Activated CD8-positive, alpha-beta T cell treated with anti-CD3 and anti-CD28 coated beads, Interleukin-2, amount 10 ng/mL, durations not matched to agents 7 days and 5 days (primary cell): ENCODE results near the gene VPS37D. TPM values are rescaled to one million over a fixed set of nuclear protein-coding genes. Genes with fewer than 3 reads are reported as not detected.
"Not testable (repeated sequence)": the region's sequence is repeated elsewhere in the genome, so short reads cannot be mapped to it uniquely, and the experiment has no call there.

ENCODE experiments used
- ATAC-seq: fragments of 150-1000 bp; cut with Tn5 transposase; one replicate; pipeline ENCODE4 v1.10.0; 2021; ENCODE audit warnings: moderate library complexity
- CTCF ChIA-PET: fragments of 350-600 bp; sonication (Branson Sonifier 250); formaldehyde crosslinking; loops from one replicate; lab custom pipeline; 2021; ENCODE audit warnings: antibody characterized with exemption; lab: Charles Lee
- POLR2A ChIA-PET: fragments of 350-600 bp; sonication (Branson Sonifier 250); formaldehyde crosslinking; loops from one replicate; lab custom pipeline; 2021; ENCODE audit warnings: antibody characterized with exemption; lab: Charles Lee
- DNase-seq: peaks from one replicate; pipeline ENCODE4 v3.0.0-alpha.2; 2020
- H3K27ac Mint-ChIP-seq: one replicate; pipeline ENCODE4 v1.8.0; 2021; ENCODE audit warnings: mild to moderate bottlenecking, mixed read lengths
- H3K27me3 Mint-ChIP-seq: one replicate; pipeline ENCODE4 v1.8.0; 2021; ENCODE audit warnings: low read depth, mixed read lengths
- H3K36me3 Mint-ChIP-seq: one replicate; pipeline ENCODE4 v1.8.0; 2021; ENCODE audit warnings: low read depth, mixed read lengths
- H3K4me1 Mint-ChIP-seq: one replicate; pipeline ENCODE4 v1.8.0; 2021; ENCODE audit warnings: low read depth, mixed read lengths
- H3K4me3 Mint-ChIP-seq: one replicate; pipeline ENCODE4 v1.8.0; 2021; ENCODE audit warnings: mild to moderate bottlenecking, mixed read lengths
- H3K9me3 Mint-ChIP-seq: one replicate; pipeline ENCODE4 v1.8.0; 2022; ENCODE audit warnings: mixed read lengths; ENCODE audit not compliant: insufficient read depth
- total RNA-seq, 2 experiments: library from RNA; stranded (reverse); gene quantifications; one replicate each; pipeline ENCODE4 v1.2.3, GENCODE V29; 2021

The VPS37D gene
- total RNA-seq, 2 experiments from 2014 or later = 0.16 to 0.26 TPM

GRCh38 chr7:73708961-73709549, 41.4 kb downstream of the VPS37D start:
- H3K4me3 Mint-ChIP-seq = no peak overlapping the region
- H3K27me3 Mint-ChIP-seq = no peaks in the 10 kb centered on the region
- H3K27ac Mint-ChIP-seq = no peak overlapping the region
- ChIA-PET POLR2A (no interaction called here), CTCF (no interaction called here)
- ATAC-seq (no peak), DNase-seq (no peak)
- H3K36me3 Mint-ChIP-seq = no peaks in the 10 kb centered on the region
- peaks cover 12% of the 10 kb centered on the region for H3K4me1 Mint-ChIP-seq
- no peaks in the 10 kb centered on the region for H3K9me3 Mint-ChIP-seq

DNA sequence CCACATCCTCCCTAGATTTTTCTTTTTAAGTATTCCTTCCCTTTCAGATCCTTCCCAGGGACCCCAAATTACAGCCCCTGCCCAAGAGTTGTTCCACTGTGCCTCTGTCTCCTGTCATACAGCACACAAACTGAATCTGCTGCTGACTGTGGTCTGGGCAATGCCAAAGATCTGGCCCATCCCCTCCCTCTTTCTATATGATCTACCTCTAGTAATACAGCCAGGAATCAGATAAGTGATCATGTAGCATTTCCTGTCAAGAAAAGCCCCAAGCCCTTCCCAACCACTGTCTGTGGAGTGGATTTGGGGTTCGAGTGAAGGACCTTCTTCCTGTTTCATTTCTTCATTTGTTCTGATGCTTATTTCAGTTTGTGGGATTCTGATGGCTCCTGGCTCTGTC, 45.1 kb downstream of the VPS37D start:
- Mint-ChIP-seq H3K4me3 (no peak overlapping the region), H3K4me1 (peaks cover 29% of the 10 kb centered on the region), H3K9me3 (no peaks in the 10 kb centered on the region), H3K36me3 (peaks cover 3% of the 10 kb centered on the region), H3K27me3 (peaks cover 3% of the 10 kb centered on the region), H3K27ac (no peak overlapping the region)
- ChIA-PET CTCF (interaction anchor here (0.9 to 2.6 kb wide), 4 partner anchors 11 to 112 kb away, joined by 3 to 9 read pairs (median 7); no protein-coding TSS in a partner anchor), POLR2A (no interaction called here)
- no peak for ATAC-seq
- no peak for DNase-seq

DNA sequence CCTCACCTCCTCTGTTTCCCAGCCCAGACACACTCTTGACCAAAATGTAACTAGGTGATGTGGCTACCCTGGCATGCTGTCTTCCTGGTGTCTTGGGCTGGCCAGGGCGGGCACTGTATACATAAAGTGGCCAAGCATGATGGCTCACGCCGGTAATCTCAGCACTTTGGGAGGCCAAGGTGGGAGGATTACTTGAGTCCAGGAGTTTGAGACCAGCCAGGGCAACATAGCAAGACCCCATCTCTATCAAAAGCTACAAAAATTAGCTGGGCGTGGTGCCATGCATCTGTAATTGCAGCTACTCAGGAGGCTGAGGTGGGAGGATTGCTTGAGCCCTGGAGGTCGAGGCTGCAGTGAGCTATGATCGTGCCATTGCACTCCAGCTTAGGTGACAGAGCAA, 45.7 kb downstream of the VPS37D start:
- POLR2A ChIA-PET = not testable (repeated sequence)

DNA sequence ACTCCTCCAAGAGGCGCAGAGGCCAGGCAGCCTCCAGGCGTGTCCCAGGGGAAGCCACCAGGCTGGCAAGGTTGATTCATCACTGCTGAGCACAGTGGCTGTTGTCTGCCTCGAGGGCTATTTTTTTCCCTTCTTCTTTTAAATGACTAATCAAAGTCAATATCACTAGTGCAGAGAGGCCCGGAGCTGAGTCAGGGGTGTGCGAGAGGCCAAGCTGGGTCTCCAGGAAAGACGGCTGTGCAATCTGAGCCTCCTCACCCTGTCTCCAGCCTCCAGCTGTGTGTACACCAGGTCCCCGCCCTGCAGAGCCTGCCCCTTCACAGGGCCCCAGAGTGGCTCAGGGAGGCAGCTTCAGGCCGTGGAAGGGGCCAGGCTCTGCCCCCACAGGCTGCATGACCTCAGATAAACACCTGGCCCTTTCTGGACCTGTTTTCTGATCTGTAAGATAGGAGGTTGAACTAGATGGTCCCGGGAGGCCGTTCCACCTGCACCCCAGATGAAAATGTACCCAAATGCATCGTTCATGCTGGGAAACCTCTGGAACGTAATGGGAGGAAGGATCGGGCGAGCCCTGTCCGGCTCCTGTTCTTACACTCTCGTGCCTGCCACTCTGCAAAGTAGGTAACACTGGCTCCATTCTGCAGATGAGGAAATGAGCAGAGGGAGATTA, 48.2 kb downstream of the VPS37D start:
- ChIA-PET CTCF (interaction anchor here (0.8 to 1.8 kb wide), 3 partner anchors 10 to 194 kb away, joined by 3 to 7 read pairs (median 5); partner anchors contain the start of gene BAZ1B), POLR2A (interaction anchor here (1.1 to 1.5 kb wide), 2 partner anchors 20 to 193 kb away, joined by 3 to 4 read pairs; partner anchors contain the start of gene BAZ1B)
- H3K27ac Mint-ChIP-seq = no peak overlapping the region
- H3K9me3 Mint-ChIP-seq = no peaks in the 10 kb centered on the region
- peaks cover 46% of the 10 kb centered on the region for H3K4me1 Mint-ChIP-seq
- peaks cover 3% of the 10 kb centered on the region for H3K36me3 Mint-ChIP-seq
- H3K4me3 Mint-ChIP-seq = no peak overlapping the region
- H3K27me3 Mint-ChIP-seq = peaks cover 7% of the 10 kb centered on the region
- DNase-seq = no peak
- ATAC-seq = no peak

More for the DNA sequence above, 45.7 kb downstream of the VPS37D start:
- H3K4me3 Mint-ChIP-seq, H3K36me3 Mint-ChIP-seq, H3K27ac Mint-ChIP-seq, ATAC-seq, H3K27me3 Mint-ChIP-seq, H3K9me3 Mint-ChIP-seq, DNase-seq: not testable (repeated sequence)
- CTCF ChIA-PET = interaction anchor here (2.6 kb wide), 1 partner anchor 12 kb away, joined by 8 read pairs; no protein-coding TSS in a partner anchor
- H3K4me1 Mint-ChIP-seq = peaks cover 35% of the 10 kb centered on the region

- Mint-ChIP-seq H3K36me3 (peaks cover 3% of the 10 kb centered on the region), H3K4me1 (peaks cover 46% of the 10 kb centered on the region), H3K9me3 (no peaks in the 10 kb centered on the region), H3K27ac (peak overlapping the region; percentile 49), H3K4me3 (no peak overlapping the region), H3K27me3 (peaks cover 12% of the 10 kb centered on the region)
- DNase-seq (no peak), ATAC-seq (no peak)
- POLR2A ChIA-PET = interaction anchor here (1.1 to 1.5 kb wide), 2 partner anchors 19 to 194 kb away, joined by 3 to 4 read pairs; partner anchors contain the start of gene BAZ1B
- CTCF ChIA-PET = interaction anchor here (0.8 to 1.8 kb wide), 4 partner anchors 9 to 194 kb away, joined by 3 to 7 read pairs (median 4); partner anchors contain the start of gene BAZ1B
Observed at GRCh38 chr7:73716318-73716890, 48.8 kb downstream of the VPS37D start.

DNA sequence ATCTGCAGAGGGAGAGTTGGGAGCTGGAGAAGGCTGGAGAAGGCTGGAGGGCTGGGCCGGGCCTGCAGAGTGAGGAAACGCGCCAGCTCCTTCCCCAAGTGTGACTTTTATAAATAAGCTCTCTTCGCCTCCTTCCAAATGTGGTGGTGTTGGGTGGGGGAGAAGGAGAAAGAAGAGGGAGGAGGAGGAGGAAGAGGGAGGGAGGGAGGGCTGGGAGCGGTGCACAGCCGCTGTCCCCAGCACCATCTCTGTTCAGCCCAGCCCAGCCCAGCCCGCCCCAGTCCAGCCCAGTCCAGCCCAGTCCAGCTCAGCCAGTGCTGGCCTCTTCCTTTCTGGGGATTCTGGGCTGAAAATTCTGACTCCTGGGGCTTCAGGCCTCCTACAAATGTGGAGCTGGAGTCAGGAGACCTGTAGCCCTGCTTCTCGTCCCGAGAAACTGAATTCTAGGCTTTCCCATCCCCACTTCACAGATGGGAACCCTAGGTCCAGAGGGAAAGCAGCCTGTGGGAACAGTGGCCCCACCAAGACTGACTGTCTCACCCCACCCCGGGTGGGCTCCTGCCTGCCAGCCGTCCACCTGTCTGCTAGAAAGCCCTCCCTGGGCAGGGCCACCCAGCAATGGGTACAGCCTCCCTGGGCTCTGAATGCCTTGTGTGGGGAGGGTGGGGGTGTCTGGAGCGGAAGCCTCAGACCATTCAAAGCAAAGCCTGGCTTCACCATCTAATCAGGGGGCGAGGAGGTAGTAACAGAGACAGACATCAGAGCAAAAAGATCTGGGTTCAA, 49.6 kb downstream of the VPS37D start:
- peak overlapping the region; percentile 80 for H3K27ac Mint-ChIP-seq
- POLR2A ChIA-PET = interaction anchor here (1.1 kb wide), 1 partner anchor 195 kb away, joined by 4 read pairs; the partner anchor contains the start of gene BAZ1B
- peaks cover 3% of the 10 kb centered on the region for H3K36me3 Mint-ChIP-seq
- ATAC-seq (no peak), DNase-seq (peak; percentile 32)
- H3K27me3 Mint-ChIP-seq = peaks cover 17% of the 10 kb centered on the region
- H3K4me1 Mint-ChIP-seq = peaks cover 46% of the 10 kb centered on the region
- CTCF ChIA-PET = interaction anchor here (0.8 to 1.8 kb wide), 6 partner anchors 8 to 195 kb away, joined by 3 to 14 read pairs (median 3); partner anchors contain the start of gene BAZ1B
- no peaks in the 10 kb centered on the region for H3K9me3 Mint-ChIP-seq
- peak overlapping the region; percentile 80 for H3K4me3 Mint-ChIP-seq

GRCh38 chr7:73717991-73718405, 50.4 kb downstream of the VPS37D start:
- peaks cover 39% of the 10 kb centered on the region for H3K4me1 Mint-ChIP-seq

DNA sequence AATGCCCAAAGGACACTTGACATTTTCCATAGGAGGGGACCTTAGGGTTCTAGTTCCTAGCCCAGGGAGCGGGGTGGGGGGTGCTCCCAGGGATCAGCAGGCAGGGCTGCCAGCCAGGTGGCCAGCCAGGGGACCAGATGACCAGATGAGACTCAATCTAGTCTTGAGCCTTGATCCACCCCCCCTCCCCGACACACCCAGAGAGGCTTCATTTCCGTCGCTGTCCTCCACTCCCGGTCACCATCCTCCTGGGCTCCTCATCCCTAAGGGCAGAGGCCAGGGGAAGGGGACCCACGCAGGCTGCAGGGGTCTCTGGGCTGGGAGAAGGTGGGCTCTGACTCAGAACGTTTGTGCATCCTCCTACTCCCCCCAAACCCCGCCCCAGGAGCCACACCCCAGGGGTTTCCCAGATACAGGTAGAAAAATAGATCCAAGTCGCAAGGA, 50.8 kb downstream of the VPS37D start:
- H3K9me3 Mint-ChIP-seq = no peaks in the 10 kb centered on the region
- ATAC-seq = no peak
- peak; percentile 35 for DNase-seq
- peak overlapping the region; percentile 80 for H3K27ac Mint-ChIP-seq
- H3K36me3 Mint-ChIP-seq = peaks cover 3% of the 10 kb centered on the region
- H3K4me1 Mint-ChIP-seq = peaks cover 36% of the 10 kb centered on the region
- CTCF ChIA-PET = interaction anchor here (1.0 to 1.3 kb wide), 3 partner anchors 14 to 112 kb away, joined by 3 to 14 read pairs (median 3); no protein-coding TSS in a partner anchor
- peaks cover 21% of the 10 kb centered on the region for H3K27me3 Mint-ChIP-seq
- H3K4me3 Mint-ChIP-seq = peak overlapping the region; percentile 80
- POLR2A ChIA-PET = interaction anchor here (0.8 kb wide), 1 partner anchor 162 kb away, joined by 3 read pairs; no protein-coding TSS in a partner anchor

More at GRCh38 chr7:73717991-73718405, 50.4 kb downstream of the VPS37D start:
- ChIA-PET POLR2A (interaction anchor here (0.8 kb wide), 1 partner anchor 161 kb away, joined by 3 read pairs; no protein-coding TSS in a partner anchor), CTCF (interaction anchor here (1.0 to 1.3 kb wide), 4 partner anchors 15 to 111 kb away, joined by 3 to 14 read pairs (median 3); no protein-coding TSS in a partner anchor)
- peak; percentile 78 for ATAC-seq
- peaks cover 21% of the 10 kb centered on the region for H3K27me3 Mint-ChIP-seq
- no peaks in the 10 kb centered on the region for H3K9me3 Mint-ChIP-seq
- H3K36me3 Mint-ChIP-seq = peaks cover 3% of the 10 kb centered on the region
- H3K27ac Mint-ChIP-seq = peak overlapping the region; percentile 80
- peak overlapping the region; percentile 80 for H3K4me3 Mint-ChIP-seq
- peak; percentile 85 for DNase-seq

GRCh38 chr7:73718905-73719805, 51.5 kb downstream of the VPS37D start, which contains the start of gene STX1A:
Gene STX1A (minus strand): TSS chr7:73719669. CDS start chr7:73719631, 38 bp downstream.
- Mint-ChIP-seq H3K4me3 (peak within 1 kb of the TSS; percentile 80), H3K36me3 (peaks cover 3% of the 10 kb centered on the region), H3K4me1 (peaks cover 36% of the 10 kb centered on the region), H3K27me3 (peaks cover 21% of the 10 kb centered on the region), H3K27ac (peak within 1 kb of the TSS; percentile 15), H3K9me3 (no peaks in the 10 kb centered on the region)
- POLR2A ChIA-PET = interaction anchor here (0.7 kb wide), 1 partner anchor 36 kb away, joined by 3 read pairs; the partner anchor contains the start of genes BUD23 and DNAJC30
- ATAC-seq (peak; percentile 84), DNase-seq (peak; percentile 75)
- CTCF ChIA-PET = interaction anchor here (0.6 to 8.3 kb wide), 4 partner anchors 9 to 113 kb away, joined by 3 to 69 read pairs (median 3); no protein-coding TSS in a partner anchor

GRCh38 chr7:73719806-73720169, 52.2 kb downstream of the VPS37D start:
- H3K27ac Mint-ChIP-seq = no peak overlapping the region
- no peak for DNase-seq
- H3K27me3 Mint-ChIP-seq = peaks cover 23% of the 10 kb centered on the region
- peak overlapping the region; percentile 63 for H3K4me3 Mint-ChIP-seq
- ChIA-PET CTCF (interaction anchor here (1.2 to 8.3 kb wide), 3 partner anchors 18 to 114 kb away, joined by 3 to 69 read pairs (median 3); no protein-coding TSS in a partner anchor), POLR2A (interaction anchor here (0.7 kb wide), 1 partner anchor 36 kb away, joined by 3 read pairs; the partner anchor contains the start of genes BUD23 and DNAJC30)
- peaks cover 36% of the 10 kb centered on the region for H3K4me1 Mint-ChIP-seq
- H3K9me3 Mint-ChIP-seq = no peaks in the 10 kb centered on the region
- H3K36me3 Mint-ChIP-seq = peaks cover 3% of the 10 kb centered on the region
- no peak for ATAC-seq
